HG02642 (cell line): ENCODE measurements around the gene MITF.

ENCODE experiments used
- ATAC-seq: cut with Tn5 transposase; IDR thresholded peaks from one replicate; pipeline ENCODE4 v1.9.1; 2021; ENCODE audit warnings: mild to moderate bottlenecking; ENCODE audit not compliant: unreplicated experiment, poor library complexity

MITF gene, protein sequence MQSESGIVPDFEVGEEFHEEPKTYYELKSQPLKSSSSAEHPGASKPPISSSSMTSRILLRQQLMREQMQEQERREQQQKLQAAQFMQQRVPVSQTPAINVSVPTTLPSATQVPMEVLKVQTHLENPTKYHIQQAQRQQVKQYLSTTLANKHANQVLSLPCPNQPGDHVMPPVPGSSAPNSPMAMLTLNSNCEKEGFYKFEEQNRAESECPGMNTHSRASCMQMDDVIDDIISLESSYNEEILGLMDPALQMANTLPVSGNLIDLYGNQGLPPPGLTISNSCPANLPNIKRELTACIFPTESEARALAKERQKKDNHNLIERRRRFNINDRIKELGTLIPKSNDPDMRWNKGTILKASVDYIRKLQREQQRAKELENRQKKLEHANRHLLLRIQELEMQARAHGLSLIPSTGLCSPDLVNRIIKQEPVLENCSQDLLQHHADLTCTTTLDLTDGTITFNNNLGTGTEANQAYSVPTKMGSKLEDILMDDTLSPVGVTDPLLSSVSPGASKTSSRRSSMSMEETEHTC

DNA sequence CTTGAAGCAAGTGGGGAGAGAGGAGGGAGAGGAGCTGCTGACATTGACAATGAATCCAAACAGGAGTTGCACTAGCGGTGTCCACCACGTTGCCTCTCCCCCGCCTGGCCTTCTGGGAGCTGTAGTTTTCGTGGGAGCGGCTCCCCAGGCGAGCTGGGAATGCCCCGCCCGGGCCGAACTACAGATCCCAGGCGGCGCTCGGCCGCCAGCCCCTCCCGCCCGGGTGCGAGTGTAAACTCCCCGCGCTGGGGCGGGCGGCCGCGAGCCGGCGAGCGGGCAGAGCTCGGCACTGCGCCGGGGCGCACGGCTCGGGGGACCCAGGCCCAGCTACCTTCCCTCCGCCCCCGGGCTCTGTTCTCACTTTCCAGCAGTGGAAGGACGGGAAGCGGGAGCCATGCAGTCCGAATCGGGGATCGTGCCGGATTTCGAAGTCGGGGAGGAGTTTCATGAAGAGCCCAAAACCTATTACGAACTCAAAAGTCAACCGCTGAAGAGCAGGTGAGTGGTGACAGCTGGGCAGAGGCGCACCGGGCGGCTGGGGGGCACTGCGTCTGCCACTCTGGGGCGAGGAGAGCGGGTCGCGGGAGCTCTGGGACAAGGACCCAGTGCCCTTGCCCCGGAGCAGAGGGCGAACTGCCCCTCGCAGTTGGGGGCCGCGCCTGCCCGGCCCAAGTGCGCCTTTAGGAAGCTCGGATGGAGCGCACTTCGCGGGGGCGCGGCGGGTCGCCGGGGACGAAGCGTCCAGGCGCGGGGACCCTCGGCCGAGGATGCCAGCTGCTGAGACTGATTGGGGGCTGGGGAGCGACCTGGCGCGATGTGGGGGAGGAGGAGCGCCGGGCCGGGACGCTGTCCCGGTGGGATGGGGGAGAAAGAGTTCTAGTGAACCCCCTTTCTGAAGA lies at the start of gene MITF:
Gene MITF (plus strand): TSS at position 261 of the 899 bp plus-strand sequence. CDS start 134 bp downstream, at position 395.
- ATAC-seq, result peak; percentile 99

DNA sequence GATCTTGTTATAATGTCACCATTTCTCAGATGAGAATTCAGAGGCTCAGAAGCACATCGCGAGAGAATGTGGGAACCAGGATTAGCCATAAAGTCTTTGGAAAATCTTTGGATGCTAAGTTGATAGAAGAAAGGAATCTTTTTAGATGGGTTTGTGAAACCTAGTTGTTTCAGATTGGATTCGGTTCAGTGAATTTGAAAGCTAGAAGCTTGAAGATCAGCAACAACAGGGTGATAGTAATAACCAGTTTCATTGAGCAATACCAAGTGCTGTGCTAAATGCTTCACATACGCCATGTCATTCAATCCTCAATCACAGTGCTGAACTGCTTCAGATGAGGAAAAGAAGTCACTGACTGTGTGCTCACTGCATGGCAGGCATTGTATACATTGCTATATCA lies 47.4 kb upstream of the MITF start:
- ATAC-seq, result no peak

DNA sequence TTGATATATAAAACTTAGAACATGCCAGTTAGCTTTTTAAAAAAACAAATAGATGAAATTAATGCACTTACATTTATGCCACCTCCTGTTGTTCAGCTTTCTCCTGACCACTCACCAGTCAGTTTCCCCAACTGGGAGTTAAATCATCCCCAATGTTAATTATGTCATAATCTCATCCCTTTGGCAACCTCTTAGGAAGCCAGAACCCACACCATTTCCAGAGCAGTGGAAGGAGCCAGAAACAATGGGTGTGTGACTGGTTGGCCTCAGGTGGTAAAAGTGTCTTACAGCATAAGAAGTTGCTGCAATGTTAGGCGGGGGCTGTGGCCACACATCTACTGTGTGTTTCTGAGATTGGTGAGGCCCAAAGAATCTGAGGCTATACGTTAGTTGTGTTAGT lies 46.5 kb upstream of the MITF start:
- no peak for ATAC-seq

DNA sequence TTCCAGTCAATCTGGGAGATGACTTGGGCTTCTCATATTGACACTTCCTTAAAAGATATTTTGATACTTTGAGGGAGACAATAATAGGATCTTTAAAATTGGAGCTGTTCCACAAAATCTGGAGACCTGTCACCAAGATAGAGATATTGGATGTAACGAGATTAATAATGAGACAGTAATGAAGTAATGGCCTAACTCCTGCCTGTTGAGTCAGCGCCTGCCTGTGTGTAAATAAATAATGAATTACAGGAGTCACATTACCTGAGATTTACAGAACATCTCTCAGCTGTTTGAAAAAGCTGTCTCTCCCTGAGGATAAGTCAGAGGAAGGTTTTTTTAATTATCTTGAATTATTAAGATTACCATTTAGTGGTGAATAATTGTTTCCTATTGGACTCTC lies 43.8 kb upstream of the MITF start:
- ATAC-seq, result no peak

DNA sequence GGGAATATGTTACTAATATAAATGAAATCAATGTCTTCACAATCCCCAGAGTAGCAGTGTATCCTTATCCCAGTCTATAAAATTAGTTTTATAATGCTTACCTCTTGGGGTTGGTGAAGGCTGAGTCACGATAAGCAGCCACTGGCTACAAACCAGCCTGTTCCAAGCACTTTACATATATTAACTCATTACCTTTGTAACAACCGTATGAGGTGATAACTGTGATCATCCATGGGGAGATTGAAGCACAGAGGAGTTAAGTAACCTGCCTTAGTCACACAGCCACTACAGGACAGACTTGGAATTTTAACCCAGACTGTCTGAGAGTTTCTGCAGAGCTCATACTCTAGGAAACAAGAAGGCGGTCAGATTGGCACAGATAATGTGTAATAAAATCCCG lies 43.3 kb upstream of the MITF start:
- ATAC-seq, result no peak

DNA sequence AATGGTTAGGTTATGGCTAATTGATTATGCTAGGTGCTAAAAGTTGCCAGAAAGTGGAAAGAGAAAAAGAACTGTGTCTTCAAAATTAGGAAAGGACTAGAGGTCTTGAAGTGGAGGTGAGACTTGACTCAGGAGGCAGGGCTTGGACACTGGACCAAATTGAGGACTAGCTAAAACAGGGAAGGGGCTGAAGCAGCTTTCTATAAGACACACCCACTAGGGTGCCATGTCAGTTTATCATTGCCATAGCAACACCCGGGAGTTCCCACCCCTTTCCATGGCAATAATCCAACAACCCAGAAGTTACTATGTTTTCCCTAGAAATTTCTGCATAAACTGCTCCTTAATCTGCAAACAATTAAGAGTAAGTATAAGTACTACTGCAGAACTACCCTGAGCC lies 42.9 kb upstream of the MITF start:
- ATAC-seq, result no peak

DNA sequence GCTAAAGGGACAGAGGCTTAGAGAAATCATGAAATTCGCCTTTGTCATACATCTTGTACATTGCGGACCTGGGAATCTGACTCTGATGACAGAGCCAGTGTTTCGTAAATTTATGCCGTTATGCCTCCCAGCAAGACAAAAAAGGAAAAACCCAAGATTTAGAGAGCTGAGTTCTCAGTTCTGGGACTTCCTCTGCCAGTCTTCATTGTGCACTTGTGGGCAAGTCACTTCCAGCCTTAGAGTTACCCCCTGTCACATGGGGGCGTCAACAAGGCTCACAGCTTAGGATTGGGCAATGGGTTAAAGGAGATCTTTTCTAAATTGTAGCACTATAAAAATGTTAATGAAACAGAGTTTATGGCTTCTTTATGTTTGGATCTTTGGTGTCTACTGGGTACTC lies 41.9 kb upstream of the MITF start:
- ATAC-seq, result no peak

DNA sequence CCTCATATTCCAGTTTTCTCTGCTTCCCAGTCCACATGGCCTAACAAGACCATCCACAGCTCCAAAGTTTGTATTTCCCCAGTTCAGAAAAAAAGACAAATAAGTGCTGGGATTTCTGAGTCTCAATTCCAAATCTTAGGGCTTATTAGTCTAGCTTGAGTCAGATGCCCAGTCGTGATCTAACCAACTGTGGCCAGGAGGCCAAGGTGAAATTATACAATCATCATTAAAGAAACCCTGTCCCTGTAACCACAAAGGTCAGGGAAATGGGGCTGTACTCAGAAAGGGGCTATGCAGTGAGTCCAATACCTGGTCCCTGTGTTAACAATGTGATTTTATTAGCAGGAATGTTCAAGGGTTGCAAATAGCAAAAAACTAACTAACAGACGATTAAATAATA lies 40.5 kb upstream of the MITF start:
- no peak for ATAC-seq

DNA sequence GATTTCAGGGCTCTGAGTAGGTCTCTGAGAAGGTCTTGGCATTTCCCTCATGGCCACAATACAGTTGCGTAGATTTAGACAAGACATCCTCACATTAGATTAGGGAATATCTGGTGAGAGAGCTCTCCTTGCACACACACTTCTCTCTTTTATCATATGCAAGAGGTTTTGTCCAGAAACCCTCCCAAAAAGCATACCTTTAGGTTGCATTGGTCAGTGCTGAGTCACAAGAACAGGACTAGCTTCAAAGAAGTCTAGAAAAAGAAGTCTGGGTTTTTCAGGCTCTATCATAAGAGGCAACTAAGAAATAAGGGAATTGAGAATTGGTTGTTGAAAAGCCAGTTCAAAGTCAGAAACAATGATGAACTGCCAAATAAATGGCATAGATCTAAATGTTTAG lies 40.1 kb upstream of the MITF start:
- no peak for ATAC-seq

DNA sequence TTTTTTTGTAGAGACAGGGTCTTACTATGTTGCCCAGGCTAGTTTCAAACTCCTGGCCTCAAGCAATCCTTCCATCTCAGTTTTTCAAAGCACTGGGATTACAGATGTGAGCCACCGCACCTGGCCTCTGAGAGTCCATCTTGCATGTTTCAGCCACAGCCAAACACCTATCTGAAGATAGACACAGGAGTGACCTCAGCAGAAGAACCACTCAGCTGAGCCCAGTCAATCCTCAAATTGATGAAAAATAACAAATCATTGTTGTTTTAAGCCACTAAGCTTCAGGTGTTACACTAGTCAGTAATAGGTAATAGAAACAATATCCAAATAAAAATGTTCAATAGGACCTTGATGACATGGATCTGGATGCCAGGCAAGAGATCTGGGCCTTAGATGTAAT lies 38.3 kb upstream of the MITF start:
- no peak for ATAC-seq

DNA sequence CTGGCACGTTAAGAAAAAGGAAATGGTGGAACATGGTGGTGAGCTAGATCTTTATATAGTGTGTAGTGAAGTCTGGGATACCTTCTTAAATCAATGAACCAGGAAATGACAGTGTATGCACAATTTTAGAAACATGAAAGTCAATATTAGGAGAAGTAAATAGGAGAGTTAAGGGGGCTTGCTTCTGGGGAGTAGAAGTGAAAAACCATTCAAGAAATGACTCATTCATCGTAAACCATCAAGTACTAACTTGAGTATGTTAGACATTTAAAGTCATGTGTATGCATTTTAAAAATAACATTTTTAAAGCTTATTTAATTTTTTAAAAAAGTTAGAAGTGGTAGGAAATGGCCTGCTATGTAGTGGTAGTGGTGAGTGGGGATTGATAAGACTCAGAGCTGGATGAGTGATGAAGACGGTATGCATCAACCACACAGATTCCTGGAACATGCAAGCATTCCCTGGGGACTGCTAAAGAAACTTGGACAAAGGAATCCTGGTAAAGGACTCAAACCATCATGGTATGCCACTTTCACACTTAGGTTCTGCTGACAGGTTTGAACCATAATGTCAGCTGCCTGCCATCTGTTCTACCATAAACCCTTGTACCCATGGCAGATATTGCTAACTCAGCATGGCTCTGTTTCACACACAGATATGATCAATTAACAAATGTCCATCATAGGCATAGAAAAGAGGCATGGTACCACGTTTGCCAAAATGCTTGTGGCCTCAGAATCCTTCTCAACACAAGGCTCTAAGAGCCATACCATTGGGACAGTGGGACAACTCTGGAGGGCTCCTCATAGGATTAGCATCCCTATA lies 28.9 kb upstream of the MITF start:
- ATAC-seq, result no peak

DNA sequence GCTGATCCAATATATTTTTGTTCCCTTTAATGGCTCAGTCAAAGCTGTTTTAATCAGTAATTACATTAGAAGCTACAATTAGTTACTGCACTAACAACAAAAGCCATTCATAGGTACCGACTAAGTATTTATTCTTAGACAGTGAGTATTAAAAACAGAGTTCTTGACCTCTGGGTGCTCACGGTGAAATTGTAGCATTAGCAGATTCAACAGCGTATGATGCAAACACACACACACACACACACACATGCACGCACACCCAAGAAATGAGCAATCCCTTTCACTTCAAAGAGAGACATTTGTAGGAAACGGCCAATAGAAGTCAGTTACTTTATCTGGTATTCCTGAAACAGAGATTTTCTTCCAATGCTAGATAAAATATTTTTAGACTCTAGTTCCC lies 27.0 kb upstream of the MITF start:
- ATAC-seq, result no peak

DNA sequence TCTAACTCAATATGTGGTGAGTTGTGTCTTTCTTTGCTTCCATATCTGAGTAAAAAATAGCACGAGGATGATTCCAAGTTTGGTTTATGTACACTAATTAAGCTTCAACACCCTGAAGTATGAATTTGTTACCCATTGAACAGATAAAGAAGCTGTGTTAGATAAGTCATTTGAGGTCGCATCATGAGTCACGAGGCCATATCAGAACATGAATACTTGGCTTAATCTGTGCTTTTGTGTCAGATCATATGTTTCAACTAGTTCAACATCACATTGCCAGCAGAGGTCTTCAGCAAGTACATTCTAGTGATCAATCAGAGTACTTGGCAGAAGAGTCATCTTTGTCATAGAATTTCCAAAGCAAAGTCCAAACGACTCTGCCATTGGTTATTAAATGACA lies 26.3 kb upstream of the MITF start:
- no peak for ATAC-seq

DNA sequence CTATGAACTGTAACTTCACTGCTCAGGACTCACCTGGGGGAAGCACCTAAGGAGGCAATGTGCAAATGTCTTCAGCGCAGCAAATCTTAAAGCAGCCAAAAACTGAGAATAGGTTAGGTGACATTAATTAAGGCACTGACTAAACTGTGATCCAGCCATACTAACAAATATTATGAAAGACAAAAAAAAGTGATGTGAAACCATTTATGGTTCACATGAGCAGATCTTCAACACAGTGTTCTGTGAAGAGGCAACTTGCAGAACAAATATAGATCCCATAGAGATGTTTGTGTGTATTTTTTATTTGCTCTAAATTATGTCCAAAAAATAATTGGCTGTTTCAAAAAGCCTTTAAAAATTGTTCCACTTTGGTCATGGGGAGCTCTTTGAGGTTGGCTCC lies 24.1 kb upstream of the MITF start:
- ATAC-seq, result no peak

DNA sequence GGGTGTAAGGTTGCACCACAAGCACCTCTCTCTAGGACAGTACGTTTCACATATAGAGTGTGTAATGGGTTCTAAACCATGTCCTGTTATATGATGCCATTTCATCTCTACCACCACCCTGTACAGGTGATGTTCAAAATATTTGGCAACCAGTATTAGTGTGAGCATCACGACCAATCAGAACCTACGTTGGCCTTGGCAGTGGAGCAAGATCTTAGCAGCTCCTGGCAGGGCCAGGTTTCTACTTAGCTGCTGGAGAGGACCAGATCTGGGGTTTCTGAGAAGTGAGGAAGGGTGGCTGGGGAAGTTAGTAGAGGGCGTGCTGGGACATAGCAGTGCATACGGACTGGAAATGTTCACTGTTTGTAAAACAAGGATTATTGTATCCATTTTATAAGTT lies 23.1 kb upstream of the MITF start:
- no peak for ATAC-seq

DNA sequence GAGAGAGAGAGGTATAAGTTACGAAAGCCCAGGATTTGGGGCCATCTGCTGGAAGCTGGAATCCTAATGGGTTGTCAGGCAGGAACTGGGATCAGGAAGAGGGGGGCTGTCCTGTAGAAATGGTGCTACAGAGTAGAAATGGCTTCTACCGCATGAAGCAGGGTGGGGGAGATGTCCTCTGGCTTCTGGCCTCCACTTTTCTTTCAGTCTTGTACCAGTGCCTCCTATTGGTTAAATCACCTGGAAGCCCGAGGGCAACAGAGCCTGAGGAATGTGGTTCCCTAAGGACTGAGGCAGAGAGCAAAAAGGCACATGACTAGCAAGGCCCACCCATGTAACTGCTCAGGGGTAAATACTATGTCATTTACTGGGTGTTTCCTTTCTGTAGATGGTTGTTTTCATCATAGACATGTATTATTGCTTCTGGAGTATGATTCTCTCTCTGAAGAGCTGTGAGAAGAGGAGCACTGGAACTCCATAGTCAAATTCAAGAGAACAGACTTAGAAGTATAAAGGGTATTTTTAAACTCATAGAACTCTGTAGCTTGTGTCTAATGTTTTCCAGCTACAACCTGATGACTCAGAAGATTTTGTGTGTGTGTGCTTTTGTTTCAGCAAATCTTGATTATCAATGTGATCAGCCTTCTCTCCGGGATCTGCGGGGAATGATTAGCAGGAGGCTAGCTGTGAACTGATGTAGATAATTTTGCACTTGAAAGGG lies 20.2 kb upstream of the MITF start:
- no peak for ATAC-seq

DNA sequence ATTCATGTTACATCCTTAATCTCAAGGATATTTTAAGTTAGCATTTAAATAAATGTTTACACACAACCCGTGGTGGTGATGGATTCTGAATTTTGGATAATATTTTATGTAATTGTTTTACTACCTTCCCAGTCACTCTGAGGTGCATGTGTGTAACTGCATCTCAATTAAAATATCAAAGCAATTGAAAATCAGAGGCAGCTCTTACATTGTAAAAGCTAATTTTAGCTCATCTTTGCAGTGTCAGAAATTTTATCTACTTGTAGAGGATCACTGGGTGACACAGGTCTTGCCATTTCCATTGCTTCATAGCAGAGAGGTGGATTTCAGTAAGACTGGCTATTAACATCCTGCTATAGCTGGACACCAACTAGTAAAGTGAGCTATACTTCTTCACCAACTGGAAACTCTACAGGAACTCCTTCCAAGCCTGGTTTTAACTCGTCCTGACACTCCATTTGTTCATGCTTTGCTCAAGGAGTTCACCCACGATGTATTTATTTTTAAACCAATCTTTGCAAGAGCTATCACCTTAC lies 19.6 kb upstream of the MITF start:
- no peak for ATAC-seq

DNA sequence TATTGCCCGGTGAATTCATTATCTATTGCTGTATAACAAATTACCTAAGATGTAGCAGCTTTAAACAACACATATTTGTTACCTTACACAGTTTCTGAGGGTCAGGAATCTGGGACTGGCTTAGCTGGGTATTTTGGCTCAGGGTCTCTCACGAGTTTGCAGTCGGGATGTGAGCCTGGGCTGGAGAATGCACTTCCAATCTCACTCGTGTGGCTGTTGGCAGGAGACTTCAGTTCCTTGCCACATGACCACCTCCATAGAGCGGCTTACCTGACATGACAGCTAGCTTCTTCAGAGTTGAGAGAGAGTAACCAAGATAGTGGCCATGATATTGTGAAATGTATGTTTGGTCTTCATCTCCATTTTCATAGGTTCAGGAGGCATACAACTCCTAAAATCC lies 18.4 kb upstream of the MITF start:
- no peak for ATAC-seq

DNA sequence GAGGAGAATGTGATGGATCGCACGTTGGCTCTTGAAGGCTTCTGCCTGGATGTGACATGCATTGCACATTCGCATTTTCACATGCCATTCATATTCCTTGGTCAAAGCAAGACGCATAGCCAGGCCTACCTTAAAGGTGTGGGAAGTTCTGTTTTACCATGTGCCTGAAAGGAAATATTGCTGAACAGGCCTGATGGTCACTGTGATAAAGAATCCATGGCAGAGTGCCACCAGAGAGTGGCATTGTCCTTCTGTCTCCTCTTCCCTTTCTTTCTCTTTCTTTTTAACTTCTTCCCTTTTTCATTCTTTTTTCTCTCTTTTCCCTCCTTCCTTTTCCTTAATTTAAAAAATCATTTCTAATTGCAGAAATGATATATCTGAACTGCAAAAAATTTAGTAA lies 15.9 kb upstream of the MITF start:
- no peak for ATAC-seq
